Duodenal mucosa (tissue), 2 donors: Measurements from ENCODE around the gene C1QB.
"Not testable (repeated sequence)": the region's sequence is repeated elsewhere in the genome, so short reads cannot be mapped to it uniquely, and the experiment has no call there.

Experiments
- H3K27ac ChIP-seq: one replicate; pipeline ENCODE4 v1.7.0; 2013; ENCODE audit warnings: low read depth, low read length
- H3K27me3 ChIP-seq, 2 donors: one replicate each; pipeline ENCODE4 v1.7.0; 2013; ENCODE audit warnings: low read length in 2 of 2, control low read depth in 1 of 2; ENCODE audit not compliant: insufficient read depth in 2 of 2, control insufficient read depth in 1 of 2
- H3K36me3 ChIP-seq, 2 donors: one replicate each; pipeline ENCODE4 v1.7.0; 2013; ENCODE audit warnings: low read length in 2 of 2, control low read depth in 1 of 2; ENCODE audit not compliant: insufficient read depth in 2 of 2, control insufficient read depth in 1 of 2
- H3K4me1 ChIP-seq, 2 donors: one replicate each; pipeline ENCODE4 v1.7.0; 2013; ENCODE audit warnings: low read length in 2 of 2, control low read depth in 1 of 2; ENCODE audit not compliant: insufficient read depth in 2 of 2, control insufficient read depth in 1 of 2
- H3K4me3 ChIP-seq, 2 donors: one replicate each; pipeline ENCODE4 v1.7.0; 2013; ENCODE audit warnings: low read length in 2 of 2, low read depth in 1 of 2
- H3K9ac ChIP-seq, 2 donors: one replicate each; pipeline ENCODE4 v1.7.0; 2013; ENCODE audit warnings: low read length in 2 of 2, low read depth in 1 of 2
- H3K9me3 ChIP-seq, 2 donors: one replicate each; pipeline ENCODE4 v1.7.0; 2013; ENCODE audit warnings: low read length in 2 of 2, control low read depth in 1 of 2; ENCODE audit not compliant: control insufficient read depth in 1 of 2

Gene C1QB

DNA sequence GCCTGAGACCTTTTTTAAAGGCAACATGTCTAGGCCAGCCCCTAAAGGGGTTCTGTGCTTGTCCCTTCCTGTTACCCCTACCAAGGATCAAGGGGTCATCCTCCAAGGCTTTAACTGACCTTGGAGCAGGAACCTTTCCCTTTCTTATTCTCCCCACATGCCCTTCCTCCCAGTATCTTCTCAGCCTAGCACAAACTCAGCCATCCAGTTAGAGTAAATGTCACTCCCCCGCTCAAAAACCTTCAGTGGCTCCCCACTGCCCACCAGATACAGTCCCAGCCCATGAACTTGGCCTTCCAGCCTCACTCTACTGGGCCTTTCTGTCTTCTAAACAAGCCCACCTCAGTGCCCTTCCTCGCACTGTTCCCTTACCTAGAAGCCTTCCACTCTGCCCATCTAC lies 8.8 kb downstream of the C1QB start:
- Histone ChIP-seq H3K4me1 (peaks cover 0 to 3% of the 10 kb centered on the region in 2 donors), H3K4me3 (no peak overlapping the region), H3K36me3 (no peaks in the 10 kb centered on the region), H3K27me3 (peaks cover 0 to 12% of the 10 kb centered on the region in 2 donors), H3K27ac (no peak overlapping the region), H3K9me3 (no peaks in the 10 kb centered on the region), H3K9ac (no peak overlapping the region)

DNA sequence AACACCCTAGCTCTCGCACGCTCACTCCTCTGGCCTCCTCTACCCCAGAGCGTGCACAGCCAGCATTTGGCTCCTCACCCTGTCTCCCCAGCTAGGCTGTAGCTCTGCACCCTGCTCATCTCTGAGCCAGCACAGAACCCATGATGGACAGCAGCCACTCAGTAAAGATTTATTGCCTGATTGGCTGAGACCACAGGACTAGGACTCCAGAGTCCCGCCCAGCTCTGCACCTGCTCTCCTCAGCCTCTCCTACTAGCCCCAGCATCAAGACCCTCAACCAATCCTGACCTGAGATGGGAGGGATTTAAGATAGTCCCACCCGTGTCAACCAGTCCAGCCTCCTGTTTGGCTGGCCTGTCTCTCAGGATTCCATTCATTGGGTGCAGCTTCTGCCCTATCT lies 9.3 kb downstream of the C1QB start:
- Histone ChIP-seq H3K9ac (no peak overlapping the region), H3K4me3 (no peak overlapping the region), H3K9me3 (no peaks in the 10 kb centered on the region), H3K36me3 (no peaks in the 10 kb centered on the region), H3K4me1 (peaks cover 0 to 3% of the 10 kb centered on the region in 2 donors), H3K27me3 (peaks cover 0 to 12% of the 10 kb centered on the region in 2 donors), H3K27ac (no peak overlapping the region)

GRCh38 chr1:22662986-22663408 lies 10.0 kb downstream of the C1QB start:
- Histone ChIP-seq H3K4me3 (no peak overlapping the region), H3K27me3 (peaks cover 6 to 14% of the 10 kb centered on the region in 2 donors), H3K36me3 (no peaks in the 10 kb centered on the region), H3K27ac (no peak overlapping the region), H3K4me1 (peaks cover 0 to 3% of the 10 kb centered on the region in 2 donors), H3K9ac (no peak overlapping the region), H3K9me3 (no peaks in the 10 kb centered on the region)

GRCh38 chr1:22665752-22666151 lies 12.7 kb downstream of the C1QB start:
- H3K9me3 ChIP-seq, result no peaks in the 10 kb centered on the region
- H3K27ac ChIP-seq, result no peak overlapping the region
- H3K4me3 ChIP-seq, result no peak overlapping the region
- H3K9ac ChIP-seq, result no peak overlapping the region
- H3K27me3 ChIP-seq, result peaks cover 6 to 9% of the 10 kb centered on the region in 2 donors
- H3K4me1 ChIP-seq, result no peaks in the 10 kb centered on the region
- H3K36me3 ChIP-seq, result no peaks in the 10 kb centered on the region

DNA sequence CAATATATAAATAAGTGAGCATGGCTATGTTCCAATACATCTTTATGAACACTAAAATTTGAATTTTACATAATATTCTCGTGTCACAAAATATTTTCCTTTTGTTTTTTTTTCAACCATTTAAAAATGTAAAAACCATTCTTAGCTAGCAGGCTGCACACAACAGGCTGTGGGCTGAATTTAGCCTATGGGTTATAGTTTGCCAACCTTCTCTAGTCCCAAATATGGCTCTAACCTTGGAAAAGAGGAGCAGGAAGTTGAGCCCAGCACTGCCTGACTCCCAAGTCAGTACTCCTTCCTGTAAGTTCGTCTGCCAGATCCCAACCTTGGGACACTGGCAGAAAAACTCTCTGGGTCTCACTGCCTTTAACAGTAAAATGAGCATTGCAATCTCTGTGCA lies 13.4 kb downstream of the C1QB start:
- H3K4me3 ChIP-seq, result no peak overlapping the region
- no peak overlapping the region for H3K27ac ChIP-seq
- H3K4me1 ChIP-seq, result no peaks in the 10 kb centered on the region
- peaks cover 9% of the 10 kb centered on the region in 2 donors for H3K27me3 ChIP-seq
- H3K9ac ChIP-seq, result no peak overlapping the region
- H3K9me3 ChIP-seq, result no peaks in the 10 kb centered on the region
- H3K36me3 ChIP-seq, result no peaks in the 10 kb centered on the region

DNA sequence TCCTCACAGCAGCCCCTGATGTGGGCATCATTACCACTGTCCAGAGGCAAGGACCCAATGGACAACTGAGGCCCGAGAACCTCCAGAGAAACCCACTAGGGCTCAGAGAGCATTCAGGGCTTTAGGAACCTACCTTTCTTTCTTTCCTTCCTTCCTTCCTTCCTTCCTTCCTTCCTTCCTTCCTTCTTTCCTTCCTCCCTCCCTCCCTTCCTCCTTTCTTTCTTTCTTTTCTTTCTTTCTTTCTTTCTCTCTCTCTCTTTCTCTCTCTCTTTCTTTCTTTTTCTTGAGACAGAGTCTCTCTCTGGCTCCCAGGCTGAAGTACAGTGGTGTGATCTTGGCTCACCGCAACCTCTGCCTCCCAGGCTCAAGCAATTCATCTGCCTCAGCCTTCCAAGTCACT lies 15.8 kb downstream of the C1QB start:
- H3K27me3 ChIP-seq, H3K27ac ChIP-seq, H3K9me3 ChIP-seq, H3K9ac ChIP-seq, H3K4me3 ChIP-seq, H3K4me1 ChIP-seq, H3K36me3 ChIP-seq: not testable (repeated sequence)

DNA sequence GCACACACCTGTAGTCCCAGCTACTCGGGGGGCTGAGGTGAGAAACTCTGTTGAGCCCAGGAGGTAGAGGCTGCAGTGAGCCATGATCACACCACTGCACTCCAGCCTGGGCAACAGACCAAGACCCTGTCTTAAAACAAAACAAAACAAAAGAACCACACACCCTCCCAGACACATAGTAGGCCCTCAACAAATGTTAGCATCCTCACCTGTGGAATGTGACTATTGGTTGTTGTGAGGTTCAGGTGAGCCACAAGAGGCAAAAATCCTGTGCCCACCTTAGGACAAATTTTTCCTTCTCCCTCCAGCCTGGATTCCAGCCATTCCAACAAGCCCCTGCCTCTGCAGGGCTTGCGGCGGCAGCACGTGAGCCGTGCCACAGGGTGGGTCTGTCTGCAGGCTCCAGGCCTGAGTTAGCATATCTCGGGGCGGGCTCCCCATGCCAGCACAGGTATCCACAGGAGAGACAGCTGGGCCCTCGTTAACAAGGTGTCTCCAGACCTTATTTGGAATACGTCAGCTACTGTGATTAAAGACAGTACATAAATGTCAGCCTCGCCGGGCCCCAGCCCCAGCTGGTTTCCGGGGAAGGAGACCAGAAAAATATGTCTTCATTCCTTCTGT lies 17.4 kb downstream of the C1QB start:
- no peak overlapping the region for H3K27ac ChIP-seq
- no peak overlapping the region for H3K9ac ChIP-seq
- H3K4me1 ChIP-seq, result peaks cover 0 to 3% of the 10 kb centered on the region in 2 donors
- H3K27me3 ChIP-seq, result peaks cover 9 to 10% of the 10 kb centered on the region in 2 donors
- H3K4me3 ChIP-seq, result no peak overlapping the region
- H3K9me3 ChIP-seq, result no peaks in the 10 kb centered on the region
- no peaks in the 10 kb centered on the region for H3K36me3 ChIP-seq

DNA sequence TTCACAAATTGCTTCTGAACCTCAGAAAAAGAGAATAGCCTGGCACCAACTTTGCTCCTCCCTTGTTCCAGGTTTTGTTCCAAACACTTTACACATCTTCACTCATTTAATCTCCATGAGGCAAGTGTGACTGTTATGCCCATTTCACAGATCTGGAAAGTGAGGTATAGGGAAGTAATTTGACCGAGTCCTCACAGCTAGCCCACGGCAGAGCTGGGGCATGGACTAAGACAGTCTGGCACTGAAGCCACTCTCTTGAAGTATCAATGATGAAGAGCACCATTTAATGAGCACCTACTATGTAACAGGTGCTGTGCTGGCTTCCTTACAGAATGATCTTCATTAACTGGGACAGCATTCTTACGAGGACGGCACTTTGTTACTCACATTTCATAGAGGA lies 19.0 kb downstream of the C1QB start:
- H3K27me3 ChIP-seq, result peaks cover 9 to 10% of the 10 kb centered on the region in 2 donors

GRCh38 chr1:22673486-22674409 lies 20.7 kb downstream of the C1QB start:
- Histone ChIP-seq H3K36me3 (no peaks in the 10 kb centered on the region), H3K4me3 (no peak overlapping the region), H3K27ac (no peak overlapping the region), H3K27me3 (peaks cover 0 to 4% of the 10 kb centered on the region in 2 donors), H3K4me1 (peaks cover 14 to 28% of the 10 kb centered on the region in 2 donors), H3K9ac (no peak overlapping the region), H3K9me3 (no peaks in the 10 kb centered on the region)

More for the DNA sequence above, 19.0 kb downstream of the C1QB start:
- no peak overlapping the region for H3K4me3 ChIP-seq
- no peak overlapping the region for H3K27ac ChIP-seq
- no peaks in the 10 kb centered on the region for H3K9me3 ChIP-seq
- no peak overlapping the region for H3K9ac ChIP-seq
- H3K36me3 ChIP-seq, result no peaks in the 10 kb centered on the region
- H3K4me1 ChIP-seq, result peaks cover 6 to 12% of the 10 kb centered on the region in 2 donors

DNA sequence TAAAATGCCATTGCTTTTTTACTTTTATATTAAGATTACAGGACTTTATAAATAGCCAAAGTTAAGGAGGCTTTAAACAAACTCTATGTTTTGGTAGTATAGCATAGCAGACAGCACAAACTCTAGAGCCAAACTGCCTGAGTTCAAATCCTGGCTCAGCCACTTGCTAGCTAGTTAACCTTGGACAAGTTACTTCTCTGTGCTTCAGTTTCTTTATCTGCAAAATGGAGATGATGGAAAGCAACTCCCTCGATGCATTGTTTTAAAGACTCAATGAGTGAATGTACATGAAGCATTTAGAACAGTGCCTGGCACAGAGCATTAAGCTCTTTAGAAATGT lies 21.3 kb downstream of the C1QB start:
- Histone ChIP-seq H3K36me3 (no peaks in the 10 kb centered on the region), H3K9ac (no peak overlapping the region), H3K4me1 (peaks cover 15 to 34% of the 10 kb centered on the region in 2 donors), H3K9me3 (no peaks in the 10 kb centered on the region), H3K27ac (no peak overlapping the region), H3K4me3 (no peak overlapping the region), H3K27me3 (peaks cover 0 to 4% of the 10 kb centered on the region in 2 donors)
